ENCODE data around the gene DCC.

Gene DCC

DNA sequence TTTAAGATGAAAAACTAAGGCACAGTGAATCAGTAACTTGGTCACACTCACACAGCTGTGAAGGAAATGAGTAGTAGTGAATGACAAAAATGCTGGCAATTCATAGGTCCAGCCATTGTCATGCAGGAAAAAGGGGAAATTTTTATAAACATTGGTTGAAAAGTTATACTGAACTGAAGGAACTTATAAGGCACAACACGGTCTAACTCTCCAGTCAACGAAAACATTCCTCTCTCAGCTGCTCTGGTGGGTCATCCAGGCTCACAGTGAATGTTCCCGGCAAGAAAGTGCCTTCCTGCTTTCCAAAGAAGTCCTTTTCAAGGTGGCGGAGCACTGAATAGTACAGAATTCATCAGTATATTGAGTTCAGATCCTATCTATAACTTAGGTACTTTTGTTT lies 476.1 kb downstream of the DCC start:
- TF ChIP-seq, protein P1, sequence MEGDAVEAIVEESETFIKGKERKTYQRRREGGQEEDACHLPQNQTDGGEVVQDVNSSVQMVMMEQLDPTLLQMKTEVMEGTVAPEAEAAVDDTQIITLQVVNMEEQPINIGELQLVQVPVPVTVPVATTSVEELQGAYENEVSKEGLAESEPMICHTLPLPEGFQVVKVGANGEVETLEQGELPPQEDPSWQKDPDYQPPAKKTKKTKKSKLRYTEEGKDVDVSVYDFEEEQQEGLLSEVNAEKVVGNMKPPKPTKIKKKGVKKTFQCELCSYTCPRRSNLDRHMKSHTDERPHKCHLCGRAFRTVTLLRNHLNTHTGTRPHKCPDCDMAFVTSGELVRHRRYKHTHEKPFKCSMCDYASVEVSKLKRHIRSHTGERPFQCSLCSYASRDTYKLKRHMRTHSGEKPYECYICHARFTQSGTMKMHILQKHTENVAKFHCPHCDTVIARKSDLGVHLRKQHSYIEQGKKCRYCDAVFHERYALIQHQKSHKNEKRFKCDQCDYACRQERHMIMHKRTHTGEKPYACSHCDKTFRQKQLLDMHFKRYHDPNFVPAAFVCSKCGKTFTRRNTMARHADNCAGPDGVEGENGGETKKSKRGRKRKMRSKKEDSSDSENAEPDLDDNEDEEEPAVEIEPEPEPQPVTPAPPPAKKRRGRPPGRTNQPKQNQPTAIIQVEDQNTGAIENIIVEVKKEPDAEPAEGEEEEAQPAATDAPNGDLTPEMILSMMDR (IDR thresholded peaks at IDR 0.05; ENCODE audit: insufficient read depth, missing control alignments) = no peak
- DNase-seq (ENCODE audit: insufficient read length, low spot score) (no peak), FAIRE-seq (no peak)

DNA sequence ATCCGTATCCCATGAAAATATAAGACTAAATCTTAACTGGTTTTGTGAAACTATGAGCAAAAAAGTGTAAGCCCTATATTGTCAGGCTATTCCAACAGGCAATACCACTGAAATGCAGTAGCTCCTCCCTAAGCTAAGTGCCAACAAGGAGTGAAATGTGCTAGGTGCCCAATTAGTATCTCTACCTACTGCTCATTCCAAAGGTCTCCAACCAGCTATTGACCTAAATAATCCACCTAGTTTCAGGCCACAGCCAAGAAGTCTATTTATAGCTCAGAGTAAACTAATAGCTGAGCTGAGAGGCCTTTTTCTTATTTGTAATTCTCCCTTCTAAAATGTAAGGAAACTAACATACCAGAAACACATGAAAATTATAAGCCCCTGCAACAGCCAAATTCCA lies 482.2 kb downstream of the DCC start:
- FAIRE-seq (no peak), DNase-seq (ENCODE audit: insufficient read length, low spot score) (no peak)
- TF ChIP-seq, protein P1 (IDR thresholded peaks at IDR 0.05; ENCODE audit: insufficient read depth, missing control alignments) = no peak

DNA sequence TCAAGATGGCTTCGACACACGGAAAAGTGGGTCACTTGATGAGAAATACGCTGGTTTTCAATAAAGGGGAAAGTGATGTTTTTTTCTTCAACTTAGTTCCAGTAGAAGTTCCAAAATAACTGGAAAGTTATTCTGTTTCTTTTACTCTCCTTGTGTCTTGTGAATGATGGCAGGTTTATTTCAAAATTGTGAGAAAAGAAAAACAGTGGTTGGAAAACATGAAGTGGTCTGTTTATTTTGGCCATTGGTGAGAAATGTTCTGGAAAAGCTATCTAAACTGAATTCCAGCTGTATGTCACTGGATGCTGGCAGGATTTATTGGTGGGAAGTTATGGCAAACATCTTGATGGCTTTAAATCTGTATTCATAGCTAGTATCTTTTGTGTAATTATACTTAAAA lies 484.1 kb downstream of the DCC start:
- TF ChIP-seq, protein P1 (IDR thresholded peaks at IDR 0.05; ENCODE audit: insufficient read depth, missing control alignments) = no peak
- DNase-seq (ENCODE audit: insufficient read length, low spot score) (no peak), FAIRE-seq (no peak)

DNA sequence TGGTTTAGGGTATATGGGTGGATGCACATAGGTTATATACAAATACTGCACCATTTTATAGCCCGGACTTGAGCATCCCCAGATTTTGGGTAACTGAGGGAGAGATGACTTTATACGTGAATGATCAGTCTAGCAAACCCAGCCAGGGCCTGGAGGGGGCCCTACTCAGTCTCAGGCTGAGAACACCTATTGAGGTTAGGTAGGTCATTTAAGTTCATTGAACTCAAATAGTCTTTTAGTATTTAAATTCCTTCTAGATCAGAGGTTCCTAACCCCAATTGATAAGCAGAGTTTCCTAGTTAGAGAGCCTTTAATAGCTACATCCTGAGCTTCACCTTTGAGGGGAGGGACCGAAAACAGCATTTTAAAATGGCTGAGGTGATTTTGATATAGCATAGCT lies 487.0 kb downstream of the DCC start:
- TF ChIP-seq, protein P1 (IDR thresholded peaks at IDR 0.05; ENCODE audit: insufficient read depth, missing control alignments) = no peak
- DNase-seq (ENCODE audit: insufficient read length, low spot score) = no peak
- no peak for FAIRE-seq

DNA sequence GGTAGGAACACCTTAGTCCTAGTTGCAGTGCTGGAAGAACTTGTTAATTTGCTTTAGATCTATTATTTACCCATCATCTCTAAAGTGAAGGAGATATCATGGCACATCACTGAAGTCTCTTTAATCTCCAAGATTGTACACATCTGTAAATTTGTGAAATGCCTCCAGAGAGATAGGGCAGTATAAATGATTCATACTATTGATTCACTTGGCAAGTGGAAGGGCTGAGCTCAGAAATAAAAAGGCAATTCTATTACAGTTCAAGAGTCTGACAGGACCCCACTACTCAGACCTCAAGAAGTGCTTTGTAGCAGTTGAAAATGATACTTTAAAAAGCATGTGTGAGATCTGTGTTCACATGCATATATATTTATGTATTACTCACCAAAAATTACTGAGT lies 489.3 kb downstream of the DCC start:
- DNase-seq (ENCODE audit: insufficient read length, low spot score) (no peak), FAIRE-seq (no peak)
- TF ChIP-seq, protein P1 (IDR thresholded peaks at IDR 0.05; ENCODE audit: insufficient read depth, missing control alignments) = no peak

DNA sequence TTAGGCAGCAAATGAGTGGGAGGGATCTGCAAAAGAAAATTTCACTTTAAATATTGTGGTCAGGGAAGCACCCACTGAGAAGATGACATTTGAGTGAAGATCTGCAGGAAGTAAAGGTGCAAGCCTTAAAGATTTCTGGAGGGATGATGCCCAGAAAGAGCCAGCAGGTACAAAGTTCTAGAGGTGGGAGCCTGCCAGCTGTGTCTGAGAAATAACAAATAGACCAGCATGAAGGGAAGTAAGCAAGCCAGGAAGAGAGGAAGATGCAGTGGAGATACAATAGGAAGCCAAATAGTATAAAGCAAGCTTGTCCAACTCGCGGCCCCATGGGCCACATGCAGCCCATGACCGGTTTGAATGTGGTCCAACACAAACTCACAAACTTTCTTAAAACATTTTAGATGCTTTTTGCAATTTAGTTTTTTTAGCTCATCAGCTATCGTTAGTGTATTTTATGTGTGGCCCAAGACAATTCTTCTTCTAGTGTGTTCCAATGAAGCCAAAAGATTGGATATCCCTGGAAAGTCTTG lies 489.9 kb downstream of the DCC start:
- no peak for FAIRE-seq
- TF ChIP-seq, protein P1 (IDR thresholded peaks at IDR 0.05; ENCODE audit: insufficient read depth, missing control alignments) = no peak

DNA sequence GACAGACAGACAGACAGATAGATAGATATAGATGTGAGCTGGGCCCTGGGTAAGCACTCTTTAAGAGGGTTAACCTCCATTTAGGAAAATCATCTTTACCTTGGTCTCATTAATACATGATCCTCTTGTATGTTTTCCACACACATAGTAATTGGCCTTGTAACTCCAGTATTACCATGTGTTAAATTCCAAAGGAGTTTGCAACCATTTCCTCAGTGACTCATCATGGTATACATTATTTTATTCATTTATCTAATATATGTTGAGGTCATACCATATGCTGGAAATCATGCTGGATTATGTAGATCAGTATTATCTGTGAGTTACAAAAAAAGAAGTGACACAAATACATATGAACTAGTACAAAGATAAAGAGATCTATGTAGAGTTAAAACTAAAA lies 504.3 kb downstream of the DCC start:
- DNase-seq (ENCODE audit: insufficient read length, low spot score) (no peak), FAIRE-seq (no peak)
- TF ChIP-seq, protein P1 (IDR thresholded peaks at IDR 0.05; ENCODE audit: insufficient read depth, missing control alignments) = no peak

More for the DNA sequence above, 489.9 kb downstream of the DCC start:
- DNase-seq (ENCODE audit: insufficient read length, low spot score) = no peak
